ENCODE results near the gene RIC3. TPM values are rescaled to one million over a fixed set of nuclear protein-coding genes. Genes with fewer than 3 reads are reported as not detected.

Gene RIC3
- total RNA-seq, 1 experiment from 2014 or later, result not detected

GRCh38 chr11:8105666-8106065 lies 63.2 kb downstream of the RIC3 start:
- intact Hi-C loops (cut with micrococcal nuclease), result no loop called here
- H3K9ac ChIP-seq (ENCODE audit: low read length), result no peak overlapping the region

GRCh38 chr11:8105133-8105532 lies 63.7 kb downstream of the RIC3 start:
- Histone ChIP-seq H2AFZ (ENCODE audit: low read length) (no peak overlapping the region), H3K9me2 (replicated peaks; ENCODE audit: low read length) (no peaks in the 10 kb centered on the region), H3K36me3 (ENCODE audit: low read depth, low read length) (no peaks in the 10 kb centered on the region), H3K4me2 (ENCODE audit: low read length) (no peak overlapping the region), H3F3A (ENCODE audit: low read length, unreplicated experiment) (no peaks in the 10 kb centered on the region), H3K9ac (ENCODE audit: low read length) (no peak overlapping the region), H3K4me1 (ENCODE audit: insufficient read depth, low read length) (no peaks in the 10 kb centered on the region), H3K79me2 (ENCODE audit: low read length) (no peaks in the 10 kb centered on the region), H3K27me3 (ENCODE audit: low read length) (peaks cover 5% of the 10 kb centered on the region; the same call in 1 of the 2 replicates), H3K27ac (ENCODE audit: low read length) (no peak overlapping the region), H3K9me3 (ENCODE audit: low read length) (no peaks in the 10 kb centered on the region), H3K4me3 (ENCODE audit: low read length) (no peak overlapping the region), H4K20me1 (ENCODE audit: low read length) (no peaks in the 10 kb centered on the region)
- TF ChIP-seq EZH2 (IDR thresholded peaks at IDR 0.05; ENCODE audit: low read length, unreplicated experiment) (no peak), CTCF (conservative IDR thresholded peaks at IDR 0.05; ENCODE audit: low read depth, low read length) (no peak), EZH2phosphoT487 (IDR thresholded peaks at IDR 0.05; ENCODE audit: borderline replicate concordance, low read length) (no peak)
- BruUV-seq (replicated peaks), result no TSS peak
- ChIA-PET CTCF (no interaction called here), POLR2A (ENCODE audit: unreplicated experiment) (no interaction called here)
- DNase-seq, result no peak
- intact Hi-C loops (cut with micrococcal nuclease), result no loop called here
- ATAC-seq, result no peak

More at GRCh38 chr11:8105666-8106065, 63.2 kb downstream of the RIC3 start:
- ATAC-seq, result no peak
- BruUV-seq (replicated peaks), result no TSS peak
- CTCF ChIA-PET, result no interaction called here
- Histone ChIP-seq H3K79me2 (ENCODE audit: low read length) (no peaks in the 10 kb centered on the region), H3K36me3 (ENCODE audit: low read depth, low read length) (no peaks in the 10 kb centered on the region), H3K4me3 (ENCODE audit: low read length) (no peak overlapping the region), H3K4me1 (ENCODE audit: insufficient read depth, low read length) (no peaks in the 10 kb centered on the region), H3K27me3 (ENCODE audit: low read length) (peaks cover 11% of the 10 kb centered on the region; the same call in 1 of the 2 replicates), H3K4me2 (ENCODE audit: low read length) (no peak overlapping the region), H3K9me3 (ENCODE audit: low read length) (no peaks in the 10 kb centered on the region), H4K20me1 (ENCODE audit: low read length) (no peaks in the 10 kb centered on the region), H2AFZ (ENCODE audit: low read length) (no peak overlapping the region), H3K9me2 (replicated peaks; ENCODE audit: low read length) (no peaks in the 10 kb centered on the region), H3F3A (ENCODE audit: low read length, unreplicated experiment) (no peaks in the 10 kb centered on the region), H3K27ac (ENCODE audit: low read length) (no peak overlapping the region)
- POLR2A ChIA-PET (ENCODE audit: unreplicated experiment), result no interaction called here
- DNase-seq, result no peak
- TF ChIP-seq EZH2phosphoT487 (IDR thresholded peaks at IDR 0.05; ENCODE audit: borderline replicate concordance, low read length), result no peak
- no peak for TF ChIP-seq CTCF (conservative IDR thresholded peaks at IDR 0.05; ENCODE audit: low read depth, low read length)
- no peak for TF ChIP-seq EZH2 (IDR thresholded peaks at IDR 0.05; ENCODE audit: low read length, unreplicated experiment)

- H3F3A ChIP-seq (ENCODE audit: low read length, unreplicated experiment), result no peaks in the 10 kb centered on the region
- ATAC-seq, result no peak
- no peak overlapping the region for H3K4me2 ChIP-seq (ENCODE audit: low read length)
- H3K79me2 ChIP-seq (ENCODE audit: low read length), result no peaks in the 10 kb centered on the region
- no peaks in the 10 kb centered on the region for H4K20me1 ChIP-seq (ENCODE audit: low read length)
- H3K9me2 ChIP-seq (replicated peaks; ENCODE audit: low read length), result no peaks in the 10 kb centered on the region
- ChIA-PET POLR2A (ENCODE audit: unreplicated experiment) (no interaction called here), CTCF (interaction anchor here (1.2 kb wide), 1 partner anchor 97 kb away, joined by 3 read pairs; no protein-coding TSS in a partner anchor)
- no peak overlapping the region for H2AFZ ChIP-seq (ENCODE audit: low read length)
- H3K27me3 ChIP-seq (ENCODE audit: low read length), result no peaks in the 10 kb centered on the region
- H3K27ac ChIP-seq (ENCODE audit: low read length), result no peak overlapping the region
- no peaks in the 10 kb centered on the region for H3K9me3 ChIP-seq (ENCODE audit: low read length)
- intact Hi-C loops (cut with micrococcal nuclease), result no loop called here
- no TSS peak for BruUV-seq (replicated peaks)
- no peak overlapping the region for H3K4me3 ChIP-seq (ENCODE audit: low read length)
- no peaks in the 10 kb centered on the region for H3K36me3 ChIP-seq (ENCODE audit: low read depth, low read length)
- H3K9ac ChIP-seq (ENCODE audit: low read length), result no peak overlapping the region
- DNase-seq, result no peak
- TF ChIP-seq CTCF (conservative IDR thresholded peaks at IDR 0.05; ENCODE audit: low read depth, low read length), result no peak
- no peaks in the 10 kb centered on the region for H3K4me1 ChIP-seq (ENCODE audit: insufficient read depth, low read length)
Measured at GRCh38 chr11:8103909-8104308, 64.9 kb downstream of the RIC3 start.
